Neural crest cell (in vitro differentiated cells): ENCODE measurements around the gene NONO. TPM values are rescaled to one million over a fixed set of nuclear protein-coding genes. Genes with fewer than 3 reads are reported as not detected.
"Not testable (repeated sequence)": the region's sequence is repeated elsewhere in the genome, so short reads cannot be mapped to it uniquely, and the experiment has no call there.

Experiments used
- DNase-seq: peaks from one replicate; pipeline ENCODE4 v3.0.0; 2021; ENCODE audit warnings: low read depth, mixed read lengths, low spot score
- H3K27ac Mint-ChIP-seq: one replicate; pipeline ENCODE4 v1.8.0; 2021; ENCODE audit warnings: mild to moderate bottlenecking, mixed read lengths; ENCODE audit not compliant: unreplicated experiment
- H3K27me3 Mint-ChIP-seq: 2 replicates; pipeline ENCODE4 v1.8.0; 2021; ENCODE audit warnings: low read depth, mild to moderate bottlenecking, mixed read lengths
- H3K36me3 Mint-ChIP-seq: 2 replicates; pipeline ENCODE4 v1.8.0; 2021; ENCODE audit warnings: low read depth, mild to moderate bottlenecking, mixed read lengths
- H3K4me1 Mint-ChIP-seq: 2 replicates; pipeline ENCODE4 v1.8.0; 2021; ENCODE audit warnings: mixed read lengths
- H3K4me3 Mint-ChIP-seq: one replicate; pipeline ENCODE4 v1.8.0; 2021; ENCODE audit warnings: mild to moderate bottlenecking, mixed read lengths
- H3K9me3 Mint-ChIP-seq: 2 replicates; pipeline ENCODE4 v1.8.0; 2021; ENCODE audit warnings: mixed read lengths
- total RNA-seq: library from RNA; stranded (reverse); gene quantifications from 2 replicates; pipeline ENCODE4 v1.2.1, GENCODE V29; 2021
- TF ChIP-seq, protein P1 (sequence below): fragments of 200-600 bp; sonication (generic); conservative IDR thresholded peaks from 2 replicates; pipeline ENCODE4 v1.5.0; 2021; ENCODE audit warnings: antibody characterized with exemption, mild to moderate bottlenecking

The NONO gene
- total RNA-seq, 1 donor from 2014 or later, result 990 TPM

DNA sequence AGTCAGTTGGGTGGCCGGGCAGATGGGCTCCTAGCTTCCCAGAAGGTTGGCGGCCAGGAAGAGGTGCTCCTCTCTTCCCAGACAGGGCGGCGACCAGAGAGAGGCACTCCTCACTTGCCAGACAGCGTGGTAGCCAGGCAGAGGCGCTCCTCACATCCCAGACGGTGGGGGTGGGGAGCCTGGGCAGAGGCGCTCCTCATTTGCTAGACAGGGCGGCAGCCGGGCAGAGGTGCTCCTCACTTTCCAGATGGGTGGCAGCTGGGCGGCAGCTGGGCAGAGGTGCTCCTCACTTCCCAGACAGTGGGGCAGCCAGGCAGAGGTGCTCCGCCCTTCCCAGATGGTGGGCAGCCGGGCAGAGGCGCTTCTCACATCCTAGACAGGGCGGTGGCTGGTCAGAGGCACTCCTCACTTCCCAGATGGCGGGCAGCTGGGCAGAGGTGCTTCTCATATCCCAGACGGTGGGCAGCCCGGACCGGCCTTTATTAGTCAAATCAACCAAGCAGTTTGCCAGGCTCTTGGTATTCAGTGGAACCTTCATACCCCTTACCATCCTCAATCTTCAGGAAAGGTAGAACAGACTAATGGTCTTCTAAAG is 13.5 kb upstream of the NONO start:
- H3K4me3 Mint-ChIP-seq, result no peak overlapping the region
- DNase-seq, result no peak
- peaks cover 5% of the 10 kb centered on the region for H3K36me3 Mint-ChIP-seq
- H3K4me1 Mint-ChIP-seq, result no peaks in the 10 kb centered on the region
- H3K9me3 Mint-ChIP-seq, result peaks cover 8% of the 10 kb centered on the region
- H3K27me3 Mint-ChIP-seq, result no peaks in the 10 kb centered on the region
- TF ChIP-seq, protein P1, sequence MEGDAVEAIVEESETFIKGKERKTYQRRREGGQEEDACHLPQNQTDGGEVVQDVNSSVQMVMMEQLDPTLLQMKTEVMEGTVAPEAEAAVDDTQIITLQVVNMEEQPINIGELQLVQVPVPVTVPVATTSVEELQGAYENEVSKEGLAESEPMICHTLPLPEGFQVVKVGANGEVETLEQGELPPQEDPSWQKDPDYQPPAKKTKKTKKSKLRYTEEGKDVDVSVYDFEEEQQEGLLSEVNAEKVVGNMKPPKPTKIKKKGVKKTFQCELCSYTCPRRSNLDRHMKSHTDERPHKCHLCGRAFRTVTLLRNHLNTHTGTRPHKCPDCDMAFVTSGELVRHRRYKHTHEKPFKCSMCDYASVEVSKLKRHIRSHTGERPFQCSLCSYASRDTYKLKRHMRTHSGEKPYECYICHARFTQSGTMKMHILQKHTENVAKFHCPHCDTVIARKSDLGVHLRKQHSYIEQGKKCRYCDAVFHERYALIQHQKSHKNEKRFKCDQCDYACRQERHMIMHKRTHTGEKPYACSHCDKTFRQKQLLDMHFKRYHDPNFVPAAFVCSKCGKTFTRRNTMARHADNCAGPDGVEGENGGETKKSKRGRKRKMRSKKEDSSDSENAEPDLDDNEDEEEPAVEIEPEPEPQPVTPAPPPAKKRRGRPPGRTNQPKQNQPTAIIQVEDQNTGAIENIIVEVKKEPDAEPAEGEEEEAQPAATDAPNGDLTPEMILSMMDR, result no peak
- no peak overlapping the region for H3K27ac Mint-ChIP-seq

DNA sequence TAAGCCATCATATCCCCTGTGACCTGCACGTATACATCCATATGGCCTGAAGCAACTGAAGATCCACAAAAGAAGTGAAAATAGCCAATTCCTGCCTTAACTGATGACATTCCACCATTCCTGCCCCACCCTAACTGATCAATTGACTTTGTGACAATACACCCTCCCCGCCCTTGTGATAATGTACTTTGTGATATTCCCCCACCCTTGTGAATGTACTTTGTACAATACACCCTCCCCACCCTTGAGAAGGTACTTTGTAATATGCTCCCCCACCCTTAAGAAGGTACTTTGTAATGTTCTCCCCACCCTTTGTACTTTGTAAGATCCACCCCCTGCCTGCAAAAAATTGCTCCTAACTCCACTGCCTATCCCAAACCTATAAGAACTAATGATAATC is 11.1 kb upstream of the NONO start:
- H3K36me3 Mint-ChIP-seq, H3K4me1 Mint-ChIP-seq, H3K27me3 Mint-ChIP-seq, H3K4me3 Mint-ChIP-seq, H3K9me3 Mint-ChIP-seq, H3K27ac Mint-ChIP-seq, DNase-seq: not testable (repeated sequence)

DNA sequence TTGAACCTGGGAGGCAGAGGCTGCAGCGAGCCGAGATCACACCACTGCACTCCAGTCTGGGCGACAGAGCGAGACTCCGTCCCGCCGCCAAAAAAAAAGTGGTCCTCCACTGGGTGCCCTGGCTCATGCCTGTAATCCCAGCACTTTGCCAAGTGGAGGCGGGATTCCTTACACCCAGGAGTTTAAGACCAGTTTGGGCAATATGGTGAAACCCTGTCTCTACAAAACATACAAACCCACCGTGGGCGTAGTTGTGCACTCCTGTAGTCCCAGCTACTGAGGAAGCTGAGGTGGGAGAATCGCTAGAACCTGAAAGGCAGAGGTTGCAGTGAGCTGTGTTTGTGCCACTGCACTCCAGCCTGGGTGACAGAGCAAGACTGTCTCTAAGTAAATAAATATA is 2.1 kb upstream of the NONO start:
- not testable (repeated sequence) for DNase-seq, H3K27ac Mint-ChIP-seq, H3K27me3 Mint-ChIP-seq, H3K4me3 Mint-ChIP-seq
- peaks cover 18% of the 10 kb centered on the region for H3K36me3 Mint-ChIP-seq
- H3K4me1 Mint-ChIP-seq, result peaks cover 22% of the 10 kb centered on the region
- H3K9me3 Mint-ChIP-seq, result peaks cover 11% of the 10 kb centered on the region

DNA sequence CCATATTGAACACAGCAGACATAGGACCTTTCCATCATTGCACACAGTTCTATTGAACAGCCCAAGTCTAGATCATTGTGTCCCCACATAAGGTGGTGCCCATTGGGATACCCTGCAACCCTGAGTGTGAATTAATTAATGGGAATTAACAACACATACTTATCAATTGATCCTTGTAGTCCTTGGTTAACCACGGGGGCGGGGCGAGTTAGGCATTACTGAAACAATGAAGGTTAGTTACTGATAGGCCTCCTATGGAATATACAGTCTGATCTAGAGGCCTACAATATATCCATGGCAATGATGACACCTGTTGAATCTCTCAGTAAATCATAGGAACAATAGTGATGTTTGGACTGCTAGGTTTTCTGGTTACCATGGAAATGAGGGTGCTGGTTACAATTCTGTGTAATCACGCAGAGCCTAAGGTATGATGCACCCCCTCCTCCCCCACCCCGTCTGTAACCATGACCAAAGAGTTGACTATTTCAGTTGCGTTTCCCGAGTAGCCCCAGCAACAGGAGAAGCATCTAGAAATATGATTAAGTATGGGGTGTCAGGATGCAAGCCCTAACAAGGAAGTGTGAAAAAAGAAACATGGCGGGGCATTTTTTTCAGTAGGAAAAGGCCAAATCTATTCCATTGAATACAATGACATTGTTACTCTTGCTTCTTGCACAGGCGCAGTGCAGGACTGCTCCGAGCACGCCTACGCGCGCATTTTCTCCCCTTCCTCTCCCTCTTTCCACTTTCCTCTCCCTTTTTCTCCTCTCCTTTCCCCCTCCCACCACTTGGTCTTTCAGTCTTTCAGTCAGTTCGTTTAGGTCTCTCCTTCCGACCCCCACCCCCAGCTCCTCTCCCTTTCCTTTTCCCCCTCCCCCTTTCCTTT is 677 bp upstream of the NONO start:
- no peak for DNase-seq
- H3K36me3 Mint-ChIP-seq, result peaks cover 18% of the 10 kb centered on the region
- H3K4me1 Mint-ChIP-seq, result peaks cover 26% of the 10 kb centered on the region

DNA sequence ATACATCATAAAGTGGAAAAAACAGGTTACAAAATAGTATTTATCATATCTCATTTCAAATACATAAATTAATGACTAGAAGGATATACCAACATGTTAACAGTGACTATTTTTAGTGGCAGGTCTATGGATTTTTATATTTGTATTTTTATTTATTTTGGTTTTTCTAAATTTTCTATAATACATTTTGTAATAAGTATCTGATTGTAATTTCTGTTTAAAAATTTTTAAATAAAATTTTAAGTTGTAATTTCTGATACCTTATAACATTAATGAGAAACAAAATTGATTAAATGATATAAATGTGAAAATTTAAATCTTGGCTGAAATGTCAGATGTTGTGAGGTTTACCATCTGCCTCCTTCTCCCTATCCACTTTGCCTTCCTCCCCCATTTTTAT is 2.5 kb downstream of the NONO start:
- DNase-seq, result no peak
- no peak overlapping the region for H3K27ac Mint-ChIP-seq
- H3K36me3 Mint-ChIP-seq, result peaks cover 21% of the 10 kb centered on the region
- TF ChIP-seq, protein P1, result no peak
- peaks cover 8% of the 10 kb centered on the region for H3K9me3 Mint-ChIP-seq
- H3K4me3 Mint-ChIP-seq, result peak overlapping the region; percentile 99
- H3K27me3 Mint-ChIP-seq, result peaks cover 3% of the 10 kb centered on the region
- peaks cover 31% of the 10 kb centered on the region for H3K4me1 Mint-ChIP-seq

More for the DNA sequence above, 677 bp upstream of the NONO start:
- TF ChIP-seq, protein P1, result no peak
- peak overlapping the region; percentile 98 for H3K27ac Mint-ChIP-seq
- peaks cover 11% of the 10 kb centered on the region for H3K9me3 Mint-ChIP-seq
- H3K4me3 Mint-ChIP-seq, result peak overlapping the region; percentile 99
- H3K27me3 Mint-ChIP-seq, result peaks cover 3% of the 10 kb centered on the region

DNA sequence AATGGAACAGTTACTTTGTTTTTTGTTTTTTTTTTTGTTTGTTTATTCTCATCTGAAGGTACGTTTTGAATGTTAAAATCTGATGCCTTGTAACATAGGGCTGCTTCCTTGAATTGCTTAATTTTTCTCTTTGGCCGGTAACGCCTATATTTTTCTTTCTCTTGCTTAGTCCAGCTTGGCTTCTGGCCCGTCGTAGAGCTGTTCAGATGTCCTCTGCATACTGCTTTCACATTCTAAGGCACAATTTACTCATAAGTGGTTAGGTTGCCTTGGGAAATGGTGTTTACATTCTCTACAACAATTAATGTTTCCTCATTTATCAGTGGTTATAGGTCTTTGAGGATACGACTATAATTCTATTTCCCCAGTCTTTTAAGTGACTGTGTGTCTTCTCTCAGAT is 7.9 kb downstream of the NONO start:
- no peak for DNase-seq
- peaks cover 14% of the 10 kb centered on the region for H3K4me1 Mint-ChIP-seq
- H3K27me3 Mint-ChIP-seq, result no peaks in the 10 kb centered on the region
- no peak overlapping the region for H3K4me3 Mint-ChIP-seq
- H3K36me3 Mint-ChIP-seq, result peaks cover 19% of the 10 kb centered on the region
- TF ChIP-seq, protein P1, result no peak
- H3K27ac Mint-ChIP-seq, result no peak overlapping the region
- H3K9me3 Mint-ChIP-seq, result no peaks in the 10 kb centered on the region
